GM19025 (cell line): ENCODE data around the gene PCCB.
"Not testable (repeated sequence)": the region's sequence is repeated elsewhere in the genome, so short reads cannot be mapped to it uniquely, and the experiment has no call there.

Source experiments
- ATAC-seq: cut with Tn5 transposase; IDR thresholded peaks from one replicate; pipeline ENCODE4 v1.9.1; 2021; ENCODE audit warnings: mild to moderate bottlenecking, low read depth, moderate library complexity; ENCODE audit not compliant: unreplicated experiment

The PCCB gene

GRCh38 chr3:136311261-136311660 is 61.1 kb downstream of the PCCB start:
- ATAC-seq = no peak

GRCh38 chr3:136311968-136312367 is 61.8 kb downstream of the PCCB start:
- no peak for ATAC-seq

GRCh38 chr3:136326316-136326715 is 76.2 kb downstream of the PCCB start:
- no peak for ATAC-seq

GRCh38 chr3:136327671-136328070 is 77.5 kb downstream of the PCCB start:
- no peak for ATAC-seq

- ATAC-seq = no peak
Observed at GRCh38 chr3:136329593-136329992, 79.5 kb downstream of the PCCB start.

GRCh38 chr3:136330900-136331299 is 80.8 kb downstream of the PCCB start:
- no peak for ATAC-seq

- no peak for ATAC-seq
Observed at GRCh38 chr3:136332302-136332701, 82.2 kb downstream of the PCCB start.

GRCh38 chr3:136332776-136333175 is 82.6 kb downstream of the PCCB start:
- ATAC-seq = no peak

- ATAC-seq = no peak
Observed at GRCh38 chr3:136334209-136334608, 84.1 kb downstream of the PCCB start.

GRCh38 chr3:136334726-136335125 is 84.6 kb downstream of the PCCB start:
- not testable (repeated sequence) for ATAC-seq

- no peak for ATAC-seq
Observed at GRCh38 chr3:136336329-136337100, 86.4 kb downstream of the PCCB start.

- no peak for ATAC-seq
Observed at GRCh38 chr3:136343446-136343845, 93.3 kb downstream of the PCCB start.

- no peak for ATAC-seq
Observed at GRCh38 chr3:136343873-136344555, 93.9 kb downstream of the PCCB start.

- no peak for ATAC-seq
Observed at GRCh38 chr3:136346486-136346885, 96.3 kb downstream of the PCCB start.

- ATAC-seq = no peak
Observed at GRCh38 chr3:136350132-136350531, 100.0 kb downstream of the PCCB start.

- no peak for ATAC-seq
Observed at GRCh38 chr3:136350557-136350956, 100.4 kb downstream of the PCCB start.

- ATAC-seq = no peak
Observed at GRCh38 chr3:136351351-136351750, 101.2 kb downstream of the PCCB start.

- no peak for ATAC-seq
Observed at GRCh38 chr3:136351905-136352304, 101.8 kb downstream of the PCCB start.

- ATAC-seq = no peak
Observed at GRCh38 chr3:136353461-136353860, 103.3 kb downstream of the PCCB start.

- no peak for ATAC-seq
Observed at GRCh38 chr3:136366289-136366688, 116.1 kb downstream of the PCCB start.

GRCh38 chr3:136375800-136376199 is 125.7 kb downstream of the PCCB start:
- not testable (repeated sequence) for ATAC-seq

- ATAC-seq = no peak
Observed at GRCh38 chr3:136377508-136377907, 127.4 kb downstream of the PCCB start.
